K562 (cell line): ENCODE data around the gene E2F2. TPM values are rescaled to one million over a fixed set of nuclear protein-coding genes. Genes with fewer than 3 reads are reported as not detected.

ENCODE experiments used
- ARHGAP35 ChIP-seq: fragments of 450-650 bp; IDR thresholded peaks from 2 replicates; pipeline ENCODE4 v1.6.1; 2018; ENCODE audit not compliant: partially characterized antibody
- BRD4 ChIP-seq: fragments of 200-600 bp; sonication (generic); IDR thresholded peaks from 2 replicates; pipeline ENCODE4 v1.6.1; 2017; ENCODE audit warnings: inconsistent platforms
- CEBPG ChIP-seq, 3 experiments: fragments of 200-800 bp in 1 of 3; sonication (Bioruptor generic) in 1 of 3; sonication (generic) in 1 of 3; formaldehyde crosslinking in 1 of 3; IDR thresholded peaks in 2 of 3; conservative IDR thresholded peaks in 1 of 3; 2 replicates each; pipeline versions ENCODE4 v1.6.1 to v1.8.0; 2016 to 2022; ENCODE audit warnings: missing compliant biosample characterization in 2 of 3, missing genetic modification characterization in 2 of 3, mild to moderate bottlenecking in 1 of 3, missing genetic modification reagents in 1 of 3
- EP400 ChIP-seq: fragments of 450-650 bp; IDR thresholded peaks from 2 replicates; pipeline ENCODE4 v1.6.1; 2017; ENCODE audit warnings: antibody characterized with exemption, mild to moderate bottlenecking, moderate library complexity
- LARP7 ChIP-seq: fragments of 450-650 bp; IDR thresholded peaks from 2 replicates; pipeline ENCODE4 v1.6.1; 2016
- MBD1 ChIP-seq: fragments of 250-450 bp; sonication (Bioruptor Pico); IDR thresholded peaks from 2 replicates; pipeline ENCODE4 v1.8.0; 2022; ENCODE audit warnings: inconsistent platforms
- PRDM10 ChIP-seq: fragments of 450-650 bp; IDR thresholded peaks from 2 replicates; pipeline ENCODE4 v1.6.1; 2018; ENCODE audit not compliant: partially characterized antibody
- SMARCA5 ChIP-seq: fragments of 450-650 bp; IDR thresholded peaks from 2 replicates; pipeline ENCODE4 v1.6.1; 2016
- SRSF3 ChIP-seq: fragments of 200-400 bp; formaldehyde crosslinking; IDR thresholded peaks from 2 replicates; pipeline ENCODE4 v1.6.1; 2016; ENCODE audit warnings: mild to moderate bottlenecking, low read length, moderate library complexity; ENCODE audit not compliant: insufficient read depth
- TFAP4 ChIP-seq: sonication (generic); formaldehyde crosslinking; IDR thresholded peaks from 2 replicates; pipeline ENCODE4 v1.8.0; 2022; ENCODE audit warnings: missing genetic modification reagents, mild to moderate bottlenecking, moderate library complexity, borderline replicate concordance
- TRIM25 ChIP-seq: fragments of 450-650 bp; IDR thresholded peaks from 2 replicates; pipeline ENCODE4 v1.7.0; 2016; ENCODE audit warnings: borderline replicate concordance
- ZNF609 ChIP-seq: sonication (generic); formaldehyde crosslinking; IDR thresholded peaks from 2 replicates; pipeline ENCODE4 v1.8.1; 2023; ENCODE audit warnings: missing genetic modification reagents, mild to moderate bottlenecking, borderline replicate concordance
- polyA plus RNA-seq, 8 experiments: library from polyadenylated mRNA; depleted of rRNA in 4 of 8; stranded (reverse) in 5 of 8; unstranded in 3 of 8; fragments of >200 nt; fragmentation: Nextera tagmentation in 2 of 8; fragmentation: Illumina TruSeq in 1 of 8; extraction: Ambion mirVana in 2 of 8; extraction: Trizol in 1 of 8; gene quantifications; 2 replicates each; pipeline versions ENCODE4 v1.2.1 to v1.2.3, GENCODE V29; 2011 to 2014; ENCODE audit warnings: inconsistent platforms in 1 of 8, missing spikeins in 1 of 8
- total RNA-seq, 7 experiments: library from RNA; depleted of rRNA in 6 of 7; stranded (reverse); fragments of >200 nt in 6 of 7; fragmentation: Illumina TruSeq in 2 of 7; extraction: Trizol in 2 of 7; gene quantifications; 2 replicates each; pipeline versions ENCODE4 v1.2.1 to v1.2.3, GENCODE V29; 2011 to 2021; ENCODE audit warnings: low replicate concordance in 1 of 7

The E2F2 gene
- total and polyA plus RNA-seq, 9 of the 15 experiments (the other 6 are each of a cell fraction or from before 2014, with no cell fraction given) = 3.1 to 25.3 (median 11.4) TPM

GRCh38 chr1:23568608-23569383 lies 37.8 kb upstream of the E2F2 start (continued):
- TF ChIP-seq MBD1 (CRISPR knock-in tag) (0 out of 2 replicates have a peak, but pooled peaks have one; percentile 44), BRD4 (no peak), ARHGAP35 (peak; percentile 70), CEBPG (CRISPR knock-in tag; IDR thresholded peaks at IDR 0.05) (no peak), CEBPG (tag; conservative IDR thresholded peaks at IDR 0.05 in 1 of 2, IDR thresholded peaks at IDR 0.05 in 1 of 2) (no peak), SRSF3 (no peak), TFAP4 (0 out of 2 replicates have a peak, but pooled peaks have one; percentile 12), TRIM25 (0 out of 2 replicates have a peak, but pooled peaks have one; percentile 32), LARP7 (peak; percentile 93; the same call in 1 of the 2 replicates), ZNF609 (CRISPR knock-in tag) (no peak), SMARCA5 (peak; percentile 86), EP400 (peak; percentile 54; the same call in 1 of the 2 replicates), PRDM10 (peak; percentile 70)
